HEK293 (cell line): ENCODE data around the gene MUC20.
A peak's percentile ranks its signal among the peaks of the same experiment; 100 is the strongest.

ENCODE experiments used
- CTCF ChIA-PET: fragments of 350-600 bp; formaldehyde crosslinking; extraction: SDS; loops from one replicate; lab custom pipeline; 2021; ENCODE audit warnings: antibody characterized with exemption; lab: Yijun Ruan, JAX
- POLR2A ChIA-PET: fragments of 300-600 bp; formaldehyde crosslinking; extraction: SDS; loops from one replicate; lab custom pipeline; 2020; ENCODE audit warnings: antibody characterized with exemption, inconsistent platforms; lab: Yijun Ruan, JAX
- H3K27ac ChIP-seq: fragments of 200-500 bp; sonication (Bioruptor generic); 2 replicates; pipeline ENCODE4 v1.5.1; 2014; ENCODE audit warnings: low read depth, low read length, control low read depth, inconsistent platforms; ENCODE audit errors: extremely low read depth
- H3K36me3 ChIP-seq, 2 experiments: fragments of 200-500 bp in 1 of 2; sonication (Bioruptor generic) in 1 of 2; 1 replicate in 1 of 2; 2 replicates in 1 of 2; pipeline ENCODE4 v1.5.1; 2014 to 2017; ENCODE audit warnings: inconsistent platforms in 2 of 2, low read length in 2 of 2; ENCODE audit not compliant: control insufficient read depth in 2 of 2, insufficient read depth in 1 of 2
- H3K4me1 ChIP-seq: fragments of 200-500 bp; sonication (Bioruptor generic); 2 replicates; pipeline ENCODE4 v1.5.1; 2014; ENCODE audit warnings: mild to moderate bottlenecking, low read length, inconsistent platforms; ENCODE audit not compliant: control insufficient read depth, insufficient read depth
- H3K4me3 ChIP-seq: 2 replicates; pipeline ENCODE4 v1.5.1; 2011; ENCODE audit warnings: low read depth, mild to moderate bottlenecking, control low read depth, low read length, moderate library complexity
- H3K9me3 ChIP-seq: fragments of 200-500 bp; sonication (Bioruptor generic); 2 replicates; pipeline ENCODE4 v1.5.1; 2014; ENCODE audit warnings: low read depth, low read length, inconsistent platforms; ENCODE audit not compliant: control insufficient read depth, insufficient read depth
- KLF8 ChIP-seq: fragments of 450-650 bp; formaldehyde crosslinking; IDR thresholded peaks from 2 replicates; pipeline ENCODE4 v1.5.1; 2016; ENCODE audit warnings: missing biosample characterization, missing genetic modification characterization
- MZF1 ChIP-seq: fragments of 450-650 bp; formaldehyde crosslinking; IDR thresholded peaks from 2 replicates; pipeline ENCODE4 v1.5.1; 2017; ENCODE audit warnings: missing biosample characterization, missing genetic modification characterization, borderline replicate concordance
- SETDB1 ChIP-seq: IDR thresholded peaks from one replicate; pipeline ENCODE4 v1.6.1; 2017; ENCODE audit warnings: mild to moderate bottlenecking, low read length, moderate library complexity, mixed read lengths; ENCODE audit not compliant: insufficient read length
- ZBTB6 ChIP-seq: fragments of 450-650 bp; formaldehyde crosslinking; IDR thresholded peaks from 2 replicates; pipeline ENCODE4 v1.5.1; 2017; ENCODE audit warnings: missing biosample characterization, missing genetic modification characterization
- ZFP41 ChIP-seq: fragments of 450-650 bp; formaldehyde crosslinking; IDR thresholded peaks from 2 replicates; pipeline ENCODE4 v1.5.1; 2016; ENCODE audit warnings: missing biosample characterization, missing genetic modification characterization, borderline replicate concordance
- ZFP69B ChIP-seq: fragments of 450-650 bp; formaldehyde crosslinking; IDR thresholded peaks from 2 replicates; pipeline ENCODE4 v1.5.1; 2016; ENCODE audit warnings: missing biosample characterization, missing genetic modification characterization
- ZNF146 ChIP-seq: fragments of 450-650 bp; formaldehyde crosslinking; IDR thresholded peaks from 2 replicates; pipeline ENCODE4 v1.5.1; 2016; ENCODE audit warnings: missing biosample characterization, missing genetic modification characterization
- ZNF175 ChIP-seq: fragments of 450-650 bp; formaldehyde crosslinking; IDR thresholded peaks from 2 replicates; pipeline ENCODE4 v1.5.1; 2016; ENCODE audit warnings: missing biosample characterization, missing genetic modification characterization
- ZNF2 ChIP-seq: fragments of 450-650 bp; formaldehyde crosslinking; IDR thresholded peaks from 2 replicates; pipeline ENCODE4 v1.5.1; 2016; ENCODE audit warnings: missing biosample characterization, missing genetic modification characterization
- ZNF211 ChIP-seq: fragments of 450-650 bp; formaldehyde crosslinking; IDR thresholded peaks from 2 replicates; pipeline ENCODE4 v1.5.1; 2016; ENCODE audit warnings: low read depth, missing biosample characterization, missing genetic modification characterization
- ZNF214 ChIP-seq: fragments of 450-650 bp; formaldehyde crosslinking; IDR thresholded peaks from 2 replicates; pipeline ENCODE4 v1.5.1; 2017; ENCODE audit warnings: missing biosample characterization, mild to moderate bottlenecking, missing genetic modification characterization, borderline replicate concordance
- ZNF248 ChIP-seq: fragments of 450-650 bp; formaldehyde crosslinking; IDR thresholded peaks from 2 replicates; pipeline ENCODE4 v1.5.1; 2017; ENCODE audit warnings: missing biosample characterization, missing genetic modification characterization
- ZNF266 ChIP-seq: fragments of 450-650 bp; formaldehyde crosslinking; IDR thresholded peaks from 2 replicates; pipeline ENCODE4 v1.5.1; 2016; ENCODE audit warnings: missing biosample characterization, missing genetic modification characterization, low read depth
- ZNF292 ChIP-seq: fragments of 450-650 bp; formaldehyde crosslinking; IDR thresholded peaks from 2 replicates; pipeline ENCODE4 v1.5.1; 2016; ENCODE audit warnings: low read depth, missing biosample characterization, missing genetic modification characterization, borderline replicate concordance
- ZNF354C ChIP-seq: fragments of 450-650 bp; formaldehyde crosslinking; IDR thresholded peaks from 2 replicates; pipeline ENCODE4 v1.5.1; 2016; ENCODE audit warnings: missing biosample characterization, missing genetic modification characterization, low read depth, borderline replicate concordance
- ZNF544 ChIP-seq: fragments of 450-650 bp; formaldehyde crosslinking; IDR thresholded peaks from 2 replicates; pipeline ENCODE4 v1.5.0; 2017; ENCODE audit warnings: missing biosample characterization, missing genetic modification characterization
- ZNF626 ChIP-seq: fragments of 450-650 bp; sonication (Bioruptor Pico); formaldehyde crosslinking; IDR thresholded peaks from 2 replicates; pipeline ENCODE4 v1.5.1; 2018; ENCODE audit warnings: missing biosample characterization, missing genetic modification characterization, inconsistent platforms
- ZNF629 ChIP-seq: fragments of 450-650 bp; formaldehyde crosslinking; IDR thresholded peaks from 2 replicates; pipeline ENCODE4 v1.5.1; 2017; ENCODE audit warnings: missing biosample characterization, missing genetic modification characterization
- ZNF830 ChIP-seq: fragments of 450-650 bp; IDR thresholded peaks from 2 replicates; pipeline ENCODE4 v1.5.0; 2018; ENCODE audit warnings: missing biosample characterization, missing genetic modification characterization, low read depth, mild to moderate bottlenecking, moderate library complexity
- ZNF843 ChIP-seq: fragments of 450-650 bp; formaldehyde crosslinking; IDR thresholded peaks from 2 replicates; pipeline ENCODE4 v1.5.1; 2016; ENCODE audit warnings: missing biosample characterization, missing genetic modification characterization
- ZSCAN16 ChIP-seq: fragments of 450-650 bp; formaldehyde crosslinking; IDR thresholded peaks from 2 replicates; pipeline ENCODE4 v1.5.1; 2016; ENCODE audit warnings: missing biosample characterization, missing genetic modification characterization
- TF ChIP-seq, protein P1 (sequence below): fragments of 450-650 bp; formaldehyde crosslinking; IDR thresholded peaks from 2 replicates; pipeline ENCODE4 v1.5.1; 2016; ENCODE audit warnings: missing biosample characterization, missing genetic modification characterization
- TF ChIP-seq, protein P2 (sequence below): fragments of 450-650 bp; formaldehyde crosslinking; IDR thresholded peaks from 2 replicates; pipeline ENCODE4 v1.5.1; 2016; ENCODE audit warnings: missing biosample characterization, missing genetic modification characterization
- TF ChIP-seq, protein P3 (sequence below): fragments of 450-650 bp; formaldehyde crosslinking; IDR thresholded peaks from 2 replicates; pipeline ENCODE4 v1.5.1; 2016; ENCODE audit warnings: missing biosample characterization, missing genetic modification characterization, low read depth

The MUC20 gene

GRCh38 chr3:195739561-195740111, 18.9 kb downstream of the MUC20 start:
- no peak overlapping the region for H3K27ac ChIP-seq
- H3K4me1 ChIP-seq = no peaks in the 10 kb centered on the region
- TF ChIP-seq ZNF843 = no peak
- TF ChIP-seq, protein P1, sequence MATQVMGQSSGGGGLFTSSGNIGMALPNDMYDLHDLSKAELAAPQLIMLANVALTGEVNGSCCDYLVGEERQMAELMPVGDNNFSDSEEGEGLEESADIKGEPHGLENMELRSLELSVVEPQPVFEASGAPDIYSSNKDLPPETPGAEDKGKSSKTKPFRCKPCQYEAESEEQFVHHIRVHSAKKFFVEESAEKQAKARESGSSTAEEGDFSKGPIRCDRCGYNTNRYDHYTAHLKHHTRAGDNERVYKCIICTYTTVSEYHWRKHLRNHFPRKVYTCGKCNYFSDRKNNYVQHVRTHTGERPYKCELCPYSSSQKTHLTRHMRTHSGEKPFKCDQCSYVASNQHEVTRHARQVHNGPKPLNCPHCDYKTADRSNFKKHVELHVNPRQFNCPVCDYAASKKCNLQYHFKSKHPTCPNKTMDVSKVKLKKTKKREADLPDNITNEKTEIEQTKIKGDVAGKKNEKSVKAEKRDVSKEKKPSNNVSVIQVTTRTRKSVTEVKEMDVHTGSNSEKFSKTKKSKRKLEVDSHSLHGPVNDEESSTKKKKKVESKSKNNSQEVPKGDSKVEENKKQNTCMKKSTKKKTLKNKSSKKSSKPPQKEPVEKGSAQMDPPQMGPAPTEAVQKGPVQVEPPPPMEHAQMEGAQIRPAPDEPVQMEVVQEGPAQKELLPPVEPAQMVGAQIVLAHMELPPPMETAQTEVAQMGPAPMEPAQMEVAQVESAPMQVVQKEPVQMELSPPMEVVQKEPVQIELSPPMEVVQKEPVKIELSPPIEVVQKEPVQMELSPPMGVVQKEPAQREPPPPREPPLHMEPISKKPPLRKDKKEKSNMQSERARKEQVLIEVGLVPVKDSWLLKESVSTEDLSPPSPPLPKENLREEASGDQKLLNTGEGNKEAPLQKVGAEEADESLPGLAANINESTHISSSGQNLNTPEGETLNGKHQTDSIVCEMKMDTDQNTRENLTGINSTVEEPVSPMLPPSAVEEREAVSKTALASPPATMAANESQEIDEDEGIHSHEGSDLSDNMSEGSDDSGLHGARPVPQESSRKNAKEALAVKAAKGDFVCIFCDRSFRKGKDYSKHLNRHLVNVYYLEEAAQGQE = 0 out of 2 replicates have a peak, but pooled peaks have one; percentile 12
- TF ChIP-seq, all 188 proteins: peak for 1
- H3K4me3 ChIP-seq = no peak overlapping the region
- no peaks in the 10 kb centered on the region for H3K9me3 ChIP-seq
- ChIA-PET POLR2A (no interaction called here), CTCF (no interaction called here)
- H3K36me3 ChIP-seq = no peaks in the 10 kb centered on the region

DNA sequence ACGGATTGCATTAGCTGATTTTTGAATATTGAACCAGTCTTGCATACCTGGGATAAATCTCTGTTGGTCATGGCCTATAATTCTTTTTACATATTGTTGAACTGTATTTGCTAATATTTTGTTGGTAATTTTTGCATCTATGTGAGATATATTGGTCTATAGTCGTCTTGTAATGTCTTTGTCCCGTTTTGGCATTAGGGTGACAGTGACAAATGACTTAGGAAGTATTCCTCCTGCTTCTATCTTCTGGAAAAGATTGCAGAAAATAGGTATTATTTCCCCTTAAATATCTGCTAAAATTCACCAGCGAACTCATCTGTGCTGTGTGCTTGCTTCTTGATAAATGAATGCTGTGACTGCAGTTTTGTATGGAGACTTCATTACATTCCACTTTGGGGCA, 23.7 kb downstream of the MUC20 start:
- Histone ChIP-seq H3K4me3 (no peak overlapping the region), H3K9me3 (no peaks in the 10 kb centered on the region), H3K27ac (no peak overlapping the region), H3K4me1 (no peaks in the 10 kb centered on the region), H3K36me3 (no peaks in the 10 kb centered on the region)
- ChIA-PET CTCF (interaction anchor here (0.6 to 1.0 kb wide), 3 partner anchors 106 to 1105 kb away, joined by 3 to 4 read pairs (median 3); no protein-coding TSS in a partner anchor), POLR2A (no interaction called here)
- TF ChIP-seq ZNF2 (no peak), ZNF830 (tag by site-specific recombination) (no peak), ZNF354C (tag by site-specific recombination) (no peak), MZF1 (no peak), ZBTB6 (tag by site-specific recombination) (no peak)

DNA sequence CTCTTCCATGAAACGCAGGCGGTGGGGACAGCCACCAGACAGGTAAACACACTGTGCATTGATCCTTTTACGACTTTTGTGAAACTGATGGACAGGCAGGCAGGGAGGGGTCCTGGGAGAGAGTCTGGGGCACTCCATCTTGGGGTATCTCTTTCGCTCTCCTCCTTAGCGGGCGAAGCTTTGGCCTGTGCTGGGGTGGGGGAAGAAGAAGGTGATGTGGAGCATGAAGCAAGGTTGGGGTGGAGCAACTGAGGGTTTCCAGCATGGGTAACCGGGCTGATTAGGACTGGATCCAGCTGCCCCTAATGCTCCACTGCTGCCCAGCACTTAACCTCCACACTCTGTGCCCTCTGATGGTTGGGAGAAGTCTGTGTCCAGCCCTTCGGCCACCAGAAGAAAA, 25.6 kb downstream of the MUC20 start:
- H3K36me3 ChIP-seq = no peaks in the 10 kb centered on the region
- H3K9me3 ChIP-seq = no peaks in the 10 kb centered on the region
- no peak overlapping the region for H3K4me3 ChIP-seq
- CTCF ChIA-PET = interaction anchor here (1.0 kb wide), 1 partner anchor 104 kb away, joined by 4 read pairs; no protein-coding TSS in a partner anchor
- H3K4me1 ChIP-seq = no peaks in the 10 kb centered on the region
- no peak overlapping the region for H3K27ac ChIP-seq
- POLR2A ChIA-PET = no interaction called here
- TF ChIP-seq ZNF211 (tag by site-specific recombination) = no peak
- TF ChIP-seq ZNF146 (tag by site-specific recombination) = no peak
- no peak for TF ChIP-seq ZSCAN16
- no peak for TF ChIP-seq ZNF544 (tag by site-specific recombination)
- no peak for TF ChIP-seq SETDB1
- no peak for TF ChIP-seq ZNF266 (tag by site-specific recombination)
- no peak for TF ChIP-seq KLF8 (tag by site-specific recombination)
- no peak for TF ChIP-seq ZNF248 (tag by site-specific recombination)
- no peak for TF ChIP-seq ZNF214 (tag by site-specific recombination)
- TF ChIP-seq ZFP41 (tag by site-specific recombination) = no peak
- TF ChIP-seq ZNF292 = no peak
- TF ChIP-seq, protein P2, sequence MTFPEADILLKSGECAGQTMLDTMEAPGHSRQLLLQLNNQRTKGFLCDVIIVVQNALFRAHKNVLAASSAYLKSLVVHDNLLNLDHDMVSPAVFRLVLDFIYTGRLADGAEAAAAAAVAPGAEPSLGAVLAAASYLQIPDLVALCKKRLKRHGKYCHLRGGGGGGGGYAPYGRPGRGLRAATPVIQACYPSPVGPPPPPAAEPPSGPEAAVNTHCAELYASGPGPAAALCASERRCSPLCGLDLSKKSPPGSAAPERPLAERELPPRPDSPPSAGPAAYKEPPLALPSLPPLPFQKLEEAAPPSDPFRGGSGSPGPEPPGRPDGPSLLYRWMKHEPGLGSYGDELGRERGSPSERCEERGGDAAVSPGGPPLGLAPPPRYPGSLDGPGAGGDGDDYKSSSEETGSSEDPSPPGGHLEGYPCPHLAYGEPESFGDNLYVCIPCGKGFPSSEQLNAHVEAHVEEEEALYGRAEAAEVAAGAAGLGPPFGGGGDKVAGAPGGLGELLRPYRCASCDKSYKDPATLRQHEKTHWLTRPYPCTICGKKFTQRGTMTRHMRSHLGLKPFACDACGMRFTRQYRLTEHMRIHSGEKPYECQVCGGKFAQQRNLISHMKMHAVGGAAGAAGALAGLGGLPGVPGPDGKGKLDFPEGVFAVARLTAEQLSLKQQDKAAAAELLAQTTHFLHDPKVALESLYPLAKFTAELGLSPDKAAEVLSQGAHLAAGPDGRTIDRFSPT = no peak
- TF ChIP-seq ZNF175 (tag by site-specific recombination) = no peak
- no peak for TF ChIP-seq ZFP69B (tag by site-specific recombination)
- TF ChIP-seq ZNF629 = no peak
- no peak for TF ChIP-seq ZNF626
- TF ChIP-seq, protein P3, sequence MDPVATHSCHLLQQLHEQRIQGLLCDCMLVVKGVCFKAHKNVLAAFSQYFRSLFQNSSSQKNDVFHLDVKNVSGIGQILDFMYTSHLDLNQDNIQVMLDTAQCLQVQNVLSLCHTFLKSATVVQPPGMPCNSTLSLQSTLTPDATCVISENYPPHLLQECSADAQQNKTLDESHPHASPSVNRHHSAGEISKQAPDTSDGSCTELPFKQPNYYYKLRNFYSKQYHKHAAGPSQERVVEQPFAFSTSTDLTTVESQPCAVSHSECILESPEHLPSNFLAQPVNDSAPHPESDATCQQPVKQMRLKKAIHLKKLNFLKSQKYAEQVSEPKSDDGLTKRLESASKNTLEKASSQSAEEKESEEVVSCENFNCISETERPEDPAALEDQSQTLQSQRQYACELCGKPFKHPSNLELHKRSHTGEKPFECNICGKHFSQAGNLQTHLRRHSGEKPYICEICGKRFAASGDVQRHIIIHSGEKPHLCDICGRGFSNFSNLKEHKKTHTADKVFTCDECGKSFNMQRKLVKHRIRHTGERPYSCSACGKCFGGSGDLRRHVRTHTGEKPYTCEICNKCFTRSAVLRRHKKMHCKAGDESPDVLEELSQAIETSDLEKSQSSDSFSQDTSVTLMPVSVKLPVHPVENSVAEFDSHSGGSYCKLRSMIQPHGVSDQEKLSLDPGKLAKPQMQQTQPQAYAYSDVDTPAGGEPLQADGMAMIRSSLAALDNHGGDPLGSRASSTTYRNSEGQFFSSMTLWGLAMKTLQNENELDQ (tag by site-specific recombination) = no peak
